GM12874 (cell line): ENCODE measurements around the gene CNKSR3.

Experiments
- CTCF ChIP-seq: IDR thresholded peaks from 2 replicates; pipeline ENCODE4 v1.5.1; 2011; ENCODE audit warnings: low read depth, mild to moderate bottlenecking, control low read depth, low read length, moderate library complexity; ENCODE audit not compliant: insufficient read depth

CNKSR3 gene

GRCh38 chr6:154510144-154510905, at the start of gene CNKSR3:
Gene CNKSR3, minus strand, starts transcription at chr6:154510685. Its CDS starts 571 bp downstream, at chr6:154510114.
- no peak for TF ChIP-seq CTCF

- no peak for TF ChIP-seq CTCF
Measured at GRCh38 chr6:154558984-154559383, 48.5 kb upstream of the CNKSR3 start.

GRCh38 chr6:154558513-154558912, 48.0 kb upstream of the CNKSR3 start:
- TF ChIP-seq CTCF = no peak

GRCh38 chr6:154555073-154555677, 44.7 kb upstream of the CNKSR3 start:
- TF ChIP-seq CTCF = no peak

- no peak for TF ChIP-seq CTCF
Measured at GRCh38 chr6:154554491-154554890, 44.0 kb upstream of the CNKSR3 start.

- no peak for TF ChIP-seq CTCF
Measured at GRCh38 chr6:154550779-154551178, 40.3 kb upstream of the CNKSR3 start.

GRCh38 chr6:154549179-154549578, 38.7 kb upstream of the CNKSR3 start:
- no peak for TF ChIP-seq CTCF
